ENCODE measurements around the gene TCF4.

- TF ChIP-seq EZH2 (IDR thresholded peaks at IDR 0.05; ENCODE audit: insufficient read depth, low read length) = no peak
- TF ChIP-seq CTCF (IDR thresholded peaks at IDR 0.05; ENCODE audit: insufficient read depth, low read depth, low read length) = no peak
Measured at GRCh38 chr18:55179835-55180234, 408.2 kb downstream of the TCF4 start.
